ENCODE data around the gene IFNA2.
"Not testable (repeated sequence)": the region's sequence is repeated elsewhere in the genome, so short reads cannot be mapped to it uniquely, and the experiment has no call there.

The IFNA2 gene

GRCh38 chr9:21385131-21385670 is at the start of gene IFNA2:
TSS of gene IFNA2 (minus strand) at chr9:21385398. CDS start at chr9:21385329, 69 bp downstream.
- Histone ChIP-seq H3K36me3 (ENCODE audit: insufficient read depth, low read depth, low read length) (no peaks in the 10 kb centered on the region), H3K27ac (ENCODE audit: low read length) (no peak within 1 kb of the TSS), H3K4me3 (ENCODE audit: low read length) (no peak within 1 kb of the TSS), H3K9ac (ENCODE audit: low read depth, low read length) (no peak within 1 kb of the TSS), H3K27me3 (ENCODE audit: insufficient read depth, low read length) (no peaks in the 10 kb centered on the region), H3K9me3 (ENCODE audit: insufficient read depth, low read depth, low read length) (no peaks in the 10 kb centered on the region), H3K4me1 (ENCODE audit: insufficient read depth, low read length) (peaks cover 13% of the 10 kb centered on the region)

- H3K4me3 ChIP-seq (ENCODE audit: low read length); H3K27ac ChIP-seq (ENCODE audit: low read length); H3K9ac ChIP-seq (ENCODE audit: low read depth, low read length); H3K9me3 ChIP-seq (ENCODE audit: insufficient read depth, low read depth, low read length); H3K4me1 ChIP-seq (ENCODE audit: insufficient read depth, low read length); H3K27me3 ChIP-seq (ENCODE audit: insufficient read depth, low read length); H3K36me3 ChIP-seq (ENCODE audit: insufficient read depth, low read depth, low read length): not testable (repeated sequence)
Measured at GRCh38 chr9:21435015-21435383, 49.8 kb upstream of the IFNA2 start.

GRCh38 chr9:21434202-21435014 is 49.2 kb upstream of the IFNA2 start:
- no peaks in the 10 kb centered on the region for H3K36me3 ChIP-seq (ENCODE audit: insufficient read depth, low read depth, low read length)
- H3K27me3 ChIP-seq (ENCODE audit: insufficient read depth, low read length) = no peaks in the 10 kb centered on the region
- no peaks in the 10 kb centered on the region for H3K9me3 ChIP-seq (ENCODE audit: insufficient read depth, low read depth, low read length)
- no peak overlapping the region for H3K9ac ChIP-seq (ENCODE audit: low read depth, low read length)
- H3K27ac ChIP-seq (ENCODE audit: low read length) = no peak overlapping the region
- H3K4me1 ChIP-seq (ENCODE audit: insufficient read depth, low read length) = no peaks in the 10 kb centered on the region
- H3K4me3 ChIP-seq (ENCODE audit: low read length) = no peak overlapping the region

GRCh38 chr9:21432672-21433425 is 47.7 kb upstream of the IFNA2 start:
- Histone ChIP-seq H3K27me3 (ENCODE audit: insufficient read depth, low read length) (no peaks in the 10 kb centered on the region), H3K9me3 (ENCODE audit: insufficient read depth, low read depth, low read length) (no peaks in the 10 kb centered on the region), H3K27ac (ENCODE audit: low read length) (no peak overlapping the region), H3K4me1 (ENCODE audit: insufficient read depth, low read length) (peaks cover 11% of the 10 kb centered on the region; the same call in 1 of the 2 replicates), H3K4me3 (ENCODE audit: low read length) (no peak overlapping the region), H3K9ac (ENCODE audit: low read depth, low read length) (no peak overlapping the region), H3K36me3 (ENCODE audit: insufficient read depth, low read depth, low read length) (no peaks in the 10 kb centered on the region)

- Histone ChIP-seq H3K4me1 (ENCODE audit: insufficient read depth, low read length) (peaks cover 11% of the 10 kb centered on the region; the same call in 1 of the 2 replicates), H3K27me3 (ENCODE audit: insufficient read depth, low read length) (no peaks in the 10 kb centered on the region), H3K9ac (ENCODE audit: low read depth, low read length) (no peak overlapping the region), H3K4me3 (ENCODE audit: low read length) (no peak overlapping the region), H3K36me3 (ENCODE audit: insufficient read depth, low read depth, low read length) (no peaks in the 10 kb centered on the region), H3K9me3 (ENCODE audit: insufficient read depth, low read depth, low read length) (no peaks in the 10 kb centered on the region), H3K27ac (ENCODE audit: low read length) (no peak overlapping the region)
Measured at GRCh38 chr9:21429191-21429590, 44.0 kb upstream of the IFNA2 start.

- Histone ChIP-seq H3K27ac (ENCODE audit: low read length) (no peak overlapping the region), H3K36me3 (ENCODE audit: insufficient read depth, low read depth, low read length) (no peaks in the 10 kb centered on the region), H3K27me3 (ENCODE audit: insufficient read depth, low read length) (no peaks in the 10 kb centered on the region), H3K9ac (ENCODE audit: low read depth, low read length) (no peak overlapping the region), H3K4me3 (ENCODE audit: low read length) (no peak overlapping the region), H3K4me1 (ENCODE audit: insufficient read depth, low read length) (peaks cover 11% of the 10 kb centered on the region; the same call in 1 of the 2 replicates), H3K9me3 (ENCODE audit: insufficient read depth, low read depth, low read length) (no peaks in the 10 kb centered on the region)
Measured at GRCh38 chr9:21428235-21428634, 43.0 kb upstream of the IFNA2 start.

- Histone ChIP-seq H3K9me3 (ENCODE audit: insufficient read depth, low read depth, low read length) (no peaks in the 10 kb centered on the region), H3K36me3 (ENCODE audit: insufficient read depth, low read depth, low read length) (no peaks in the 10 kb centered on the region), H3K27me3 (ENCODE audit: insufficient read depth, low read length) (no peaks in the 10 kb centered on the region), H3K4me1 (ENCODE audit: insufficient read depth, low read length) (no peaks in the 10 kb centered on the region), H3K27ac (ENCODE audit: low read length) (no peak overlapping the region), H3K4me3 (ENCODE audit: low read length) (no peak overlapping the region), H3K9ac (ENCODE audit: low read depth, low read length) (no peak overlapping the region)
Measured at GRCh38 chr9:21415493-21416267, 30.5 kb upstream of the IFNA2 start.

GRCh38 chr9:21414220-21414940 is 29.2 kb upstream of the IFNA2 start:
- H3K9ac ChIP-seq (ENCODE audit: low read depth, low read length) = no peak overlapping the region
- no peaks in the 10 kb centered on the region for H3K4me1 ChIP-seq (ENCODE audit: insufficient read depth, low read length)
- no peaks in the 10 kb centered on the region for H3K9me3 ChIP-seq (ENCODE audit: insufficient read depth, low read depth, low read length)
- no peaks in the 10 kb centered on the region for H3K36me3 ChIP-seq (ENCODE audit: insufficient read depth, low read depth, low read length)
- H3K27me3 ChIP-seq (ENCODE audit: insufficient read depth, low read length) = no peaks in the 10 kb centered on the region
- H3K4me3 ChIP-seq (ENCODE audit: low read length) = no peak overlapping the region
- no peak overlapping the region for H3K27ac ChIP-seq (ENCODE audit: low read length)

- Histone ChIP-seq H3K4me3 (ENCODE audit: low read length) (no peak overlapping the region), H3K9me3 (ENCODE audit: insufficient read depth, low read depth, low read length) (no peaks in the 10 kb centered on the region), H3K27me3 (ENCODE audit: insufficient read depth, low read length) (no peaks in the 10 kb centered on the region; the same call in 1 of the 2 replicates), H3K9ac (ENCODE audit: low read depth, low read length) (no peak overlapping the region), H3K36me3 (ENCODE audit: insufficient read depth, low read depth, low read length) (no peaks in the 10 kb centered on the region), H3K27ac (ENCODE audit: low read length) (no peak overlapping the region), H3K4me1 (ENCODE audit: insufficient read depth, low read length) (no peaks in the 10 kb centered on the region)
Measured at GRCh38 chr9:21413624-21414023, 28.4 kb upstream of the IFNA2 start.

GRCh38 chr9:21413151-21413550 is 28.0 kb upstream of the IFNA2 start:
- no peak overlapping the region for H3K27ac ChIP-seq (ENCODE audit: low read length)

GRCh38 chr9:21412107-21412506 is 26.9 kb upstream of the IFNA2 start:
- no peaks in the 10 kb centered on the region for H3K4me1 ChIP-seq (ENCODE audit: insufficient read depth, low read length)
- H3K27me3 ChIP-seq (ENCODE audit: insufficient read depth, low read length) = no peaks in the 10 kb centered on the region; the same call in 1 of the 2 replicates
- no peak overlapping the region for H3K27ac ChIP-seq (ENCODE audit: low read length)
- no peak overlapping the region for H3K9ac ChIP-seq (ENCODE audit: low read depth, low read length)
- no peaks in the 10 kb centered on the region for H3K9me3 ChIP-seq (ENCODE audit: insufficient read depth, low read depth, low read length)
- H3K4me3 ChIP-seq (ENCODE audit: low read length) = no peak overlapping the region
- H3K36me3 ChIP-seq (ENCODE audit: insufficient read depth, low read depth, low read length) = no peaks in the 10 kb centered on the region

More at GRCh38 chr9:21413151-21413550, 28.0 kb upstream of the IFNA2 start:
- Histone ChIP-seq H3K9me3 (ENCODE audit: insufficient read depth, low read depth, low read length) (no peaks in the 10 kb centered on the region), H3K4me3 (ENCODE audit: low read length) (no peak overlapping the region), H3K27me3 (ENCODE audit: insufficient read depth, low read length) (no peaks in the 10 kb centered on the region; the same call in 1 of the 2 replicates), H3K9ac (ENCODE audit: low read depth, low read length) (no peak overlapping the region), H3K4me1 (ENCODE audit: insufficient read depth, low read length) (no peaks in the 10 kb centered on the region), H3K36me3 (ENCODE audit: insufficient read depth, low read depth, low read length) (no peaks in the 10 kb centered on the region)
